Gastroesophageal sphincter (tissue), 3 donors: Measurements from ENCODE around the gene PNKD.

Experiments
- CTCF ChIP-seq, 4 experiments: fragments of 200-600 bp in 2 of 4; fragments of 450-650 bp in 2 of 4; sonication (generic) in 1 of 4; IDR thresholded peaks; one replicate each; pipeline ENCODE4 v1.5.1; 2017 to 2019; ENCODE audit warnings: antibody characterized with exemption in 4 of 4, mild to moderate bottlenecking in 2 of 4, moderate library complexity in 2 of 4
- EP300 ChIP-seq: sonication (generic); formaldehyde crosslinking; IDR thresholded peaks from one replicate; pipeline ENCODE4 v1.6.1; 2017; ENCODE audit warnings: antibody characterized with exemption, mild to moderate bottlenecking
- POLR2A ChIP-seq, 2 donors: fragments of 450-650 bp; IDR thresholded peaks; one replicate each; pipeline ENCODE4 v1.6.1; 2017; ENCODE audit warnings: antibody characterized with exemption in 2 of 2, mild to moderate bottlenecking in 2 of 2, moderate library complexity in 1 of 2
- POLR2AphosphoS5 ChIP-seq: sonication (generic); formaldehyde crosslinking; IDR thresholded peaks from one replicate; pipeline ENCODE4 v1.6.1; 2017; ENCODE audit warnings: antibody characterized with exemption

- no peak for TF ChIP-seq POLR2AphosphoS5
- no peak for TF ChIP-seq CTCF (IDR thresholded peaks at IDR 0.05)
- no peak for TF ChIP-seq EP300
- TF ChIP-seq POLR2A (IDR thresholded peaks at IDR 0.05), result no peak
Measured at GRCh38 chr2:218298314-218298875, 28.1 kb downstream of the PNKD start.
